GM19324 (cell line): ENCODE measurements around the gene RAB37.

Experiments
- ATAC-seq: cut with Tn5 transposase; IDR thresholded peaks from one replicate; pipeline ENCODE4 v1.9.1; 2021; ENCODE audit warnings: mild to moderate bottlenecking, moderate library complexity; ENCODE audit not compliant: unreplicated experiment, low FRiP score

Gene RAB37

GRCh38 chr17:74744714-74745547 is 7.9 kb downstream of the RAB37 start:
- ATAC-seq: no peak

GRCh38 chr17:74745548-74746177 is 8.6 kb downstream of the RAB37 start:
- no peak for ATAC-seq

GRCh38 chr17:74746376-74746775 is 9.3 kb downstream of the RAB37 start:
- no peak for ATAC-seq

- no peak for ATAC-seq
Observed at GRCh38 chr17:74746922-74747321, 9.9 kb downstream of the RAB37 start.

- ATAC-seq: peak; percentile 89
Observed at GRCh38 chr17:74748279-74748528, 11.1 kb downstream of the RAB37 start.

GRCh38 chr17:74748529-74749278 is 11.6 kb downstream of the RAB37 start, which contains the start of gene NHERF1:
TSS of gene NHERF1 (plus strand) at chr17:74748628. CDS start at chr17:74748847, 219 bp downstream.
- peak; percentile 24 for ATAC-seq

- peak; percentile 5 for ATAC-seq
Observed at GRCh38 chr17:74749279-74750038, 12.4 kb downstream of the RAB37 start.

GRCh38 chr17:74750039-74750326 is 12.9 kb downstream of the RAB37 start:
- no peak for ATAC-seq

- ATAC-seq: no peak
Observed at GRCh38 chr17:74750327-74751069, 13.4 kb downstream of the RAB37 start.

- ATAC-seq: no peak
Observed at GRCh38 chr17:74752415-74752814, 15.4 kb downstream of the RAB37 start.

GRCh38 chr17:74752822-74753401 is 15.9 kb downstream of the RAB37 start:
- ATAC-seq: no peak

- no peak for ATAC-seq
Observed at GRCh38 chr17:74754832-74755231, 17.8 kb downstream of the RAB37 start.

- ATAC-seq: no peak
Observed at GRCh38 chr17:74755533-74755932, 18.5 kb downstream of the RAB37 start.

- no peak for ATAC-seq
Observed at GRCh38 chr17:74756891-74757290, 19.8 kb downstream of the RAB37 start.

GRCh38 chr17:74757502-74757901 is 20.4 kb downstream of the RAB37 start:
- ATAC-seq: no peak

- ATAC-seq: no peak
Observed at GRCh38 chr17:74757931-74758847, 21.1 kb downstream of the RAB37 start.

GRCh38 chr17:74758848-74759168 is 21.8 kb downstream of the RAB37 start:
- no peak for ATAC-seq

GRCh38 chr17:74759243-74759801 is 22.3 kb downstream of the RAB37 start:
- no peak for ATAC-seq

GRCh38 chr17:74759941-74760340 is 22.9 kb downstream of the RAB37 start:
- no peak for ATAC-seq
